NCI-H128 (cell line): ENCODE data around the gene ZYG11B.
"Not testable (repeated sequence)": the region's sequence is repeated elsewhere in the genome, so short reads cannot be mapped to it uniquely, and the experiment has no call there.

Experiments
- DNase-seq: peaks from one replicate; lab custom pipeline; 2025; ENCODE audit not compliant: unreplicated experiment; lab: John Stamatoyannopoulos, UW

ZYG11B gene

GRCh38 chr1:52751589-52752483 lies 25.6 kb downstream of the ZYG11B start:
- DNase-seq, result no peak

DNA sequence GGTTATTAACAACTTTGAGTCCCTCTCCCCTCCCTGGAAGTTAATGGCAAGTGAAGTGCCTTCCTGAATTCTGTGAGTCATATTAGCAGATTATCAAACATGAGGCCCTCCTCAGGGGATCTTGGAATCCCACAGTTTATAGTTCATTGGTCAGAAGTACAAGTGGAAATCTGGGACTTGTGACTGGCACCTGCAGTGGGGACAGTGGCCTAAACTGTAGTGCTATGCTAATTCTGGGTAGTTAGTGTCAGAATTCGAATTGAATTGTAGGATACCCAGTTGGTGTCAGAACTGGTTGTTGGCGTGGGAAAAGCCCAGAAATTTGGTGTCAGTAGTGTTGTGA lies 26.2 kb downstream of the ZYG11B start:
- DNase-seq, result no peak

GRCh38 chr1:52753169-52753568 lies 26.9 kb downstream of the ZYG11B start:
- no peak for DNase-seq

GRCh38 chr1:52756020-52756419 lies 29.8 kb downstream of the ZYG11B start:
- no peak for DNase-seq

- no peak for DNase-seq
Observed at GRCh38 chr1:52759908-52760307, 33.7 kb downstream of the ZYG11B start.

DNA sequence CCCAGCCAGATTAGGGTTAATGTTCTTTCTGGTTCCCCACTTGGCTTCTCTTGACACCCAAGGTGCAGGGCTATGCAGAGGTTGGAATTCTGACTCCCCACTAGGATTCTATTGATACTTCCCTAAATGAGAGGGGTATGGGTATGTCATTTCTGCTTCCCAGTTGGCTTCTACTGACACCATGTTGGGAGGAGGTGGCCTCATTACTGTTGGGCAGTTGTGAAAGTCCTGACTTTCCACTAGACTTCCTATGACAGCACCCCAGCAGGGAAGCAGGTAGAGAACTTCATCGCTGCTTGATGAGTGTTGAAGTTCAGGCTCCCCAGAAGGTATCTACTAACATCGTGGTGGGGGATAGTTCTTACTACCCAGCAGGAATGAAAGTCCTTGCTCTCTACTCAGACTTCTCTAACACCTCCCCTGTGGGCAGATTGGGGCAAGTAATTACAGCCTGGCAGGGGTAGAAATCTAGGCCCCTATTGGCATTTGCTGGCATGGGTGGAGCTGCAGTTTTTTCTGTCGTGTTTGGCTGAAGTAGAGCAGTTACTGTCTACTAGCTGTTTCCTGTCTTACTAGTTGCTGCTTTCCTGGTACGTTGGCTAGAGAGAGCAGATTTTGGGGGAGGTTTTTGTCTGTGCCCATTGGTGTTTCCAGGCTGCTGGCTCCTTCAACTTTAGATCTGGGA lies 41.5 kb downstream of the ZYG11B start:
- no peak for DNase-seq

DNA sequence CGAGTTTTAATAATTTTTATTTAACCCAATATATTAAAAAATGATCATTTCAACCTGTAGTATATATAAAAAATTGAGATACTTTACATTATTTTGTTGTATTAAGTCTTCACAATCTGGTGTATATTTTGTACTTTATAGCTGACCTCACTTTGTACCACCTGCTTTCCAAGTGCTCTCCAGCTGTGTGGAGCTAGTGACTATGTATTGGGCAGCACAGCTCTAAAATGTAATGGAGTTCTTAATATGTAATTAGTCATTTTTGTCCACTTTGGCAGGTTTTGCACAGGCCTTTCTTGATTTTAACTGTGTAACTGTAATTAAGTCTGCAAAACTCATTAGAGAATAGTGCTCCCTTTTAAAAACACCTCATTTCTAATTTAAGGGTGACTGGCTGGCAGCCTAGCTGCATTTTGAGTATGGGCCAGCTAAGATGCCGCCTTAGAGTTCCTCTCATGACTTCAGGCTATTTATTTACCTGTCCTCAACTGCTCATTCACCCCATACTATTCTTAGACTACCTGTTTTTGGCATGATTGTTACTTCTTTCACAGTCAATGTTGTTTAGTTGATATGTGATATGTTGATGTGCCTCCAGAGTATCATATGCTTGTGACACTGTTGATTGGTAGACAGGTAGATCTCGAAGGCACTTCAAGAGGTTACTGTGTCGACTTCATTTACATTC lies 43.2 kb downstream of the ZYG11B start:
- no peak for DNase-seq

- DNase-seq, result no peak
Observed at GRCh38 chr1:52771384-52771783, 45.1 kb downstream of the ZYG11B start.

GRCh38 chr1:52786148-52786547 lies 59.9 kb downstream of the ZYG11B start:
- DNase-seq, result no peak

DNA sequence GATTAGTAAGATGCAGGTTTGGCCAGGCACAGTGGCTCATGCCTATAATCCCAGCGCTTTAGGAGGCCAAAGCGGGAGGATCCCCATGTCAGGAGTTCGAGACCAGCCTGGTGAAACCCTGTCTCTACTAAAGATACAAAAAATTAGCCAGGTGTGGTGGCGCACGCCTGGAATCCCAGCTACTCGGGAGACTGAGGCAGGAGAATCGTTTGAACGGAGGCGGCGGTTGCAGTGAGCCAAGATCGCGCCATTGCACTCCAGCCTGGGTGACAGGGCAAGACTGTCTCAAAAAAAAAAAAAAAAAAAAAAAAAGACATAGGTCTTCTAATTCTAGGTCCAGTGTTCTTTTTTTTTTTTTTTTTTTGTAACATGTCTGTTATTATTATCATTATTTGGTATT lies 64.2 kb downstream of the ZYG11B start:
- DNase-seq, result not testable (repeated sequence)

DNA sequence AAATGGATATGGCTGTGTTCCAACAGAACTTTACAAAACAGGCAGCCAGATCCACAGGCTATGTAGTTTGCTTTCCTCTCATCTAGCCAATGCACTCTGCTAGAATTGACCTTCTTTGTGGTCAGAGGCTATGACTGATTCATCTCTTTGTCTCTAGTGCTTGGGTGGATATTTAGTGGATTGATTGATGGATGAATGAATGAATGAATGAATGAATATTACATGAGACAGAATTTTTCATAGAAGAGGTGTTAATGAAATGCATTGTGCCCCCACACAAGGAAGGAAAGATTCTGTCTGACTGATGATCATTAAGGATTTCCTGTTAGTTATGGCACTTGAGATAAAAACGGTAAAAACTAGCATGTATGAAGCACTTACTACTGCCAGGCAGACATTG lies 65.8 kb downstream of the ZYG11B start:
- no peak for DNase-seq

DNA sequence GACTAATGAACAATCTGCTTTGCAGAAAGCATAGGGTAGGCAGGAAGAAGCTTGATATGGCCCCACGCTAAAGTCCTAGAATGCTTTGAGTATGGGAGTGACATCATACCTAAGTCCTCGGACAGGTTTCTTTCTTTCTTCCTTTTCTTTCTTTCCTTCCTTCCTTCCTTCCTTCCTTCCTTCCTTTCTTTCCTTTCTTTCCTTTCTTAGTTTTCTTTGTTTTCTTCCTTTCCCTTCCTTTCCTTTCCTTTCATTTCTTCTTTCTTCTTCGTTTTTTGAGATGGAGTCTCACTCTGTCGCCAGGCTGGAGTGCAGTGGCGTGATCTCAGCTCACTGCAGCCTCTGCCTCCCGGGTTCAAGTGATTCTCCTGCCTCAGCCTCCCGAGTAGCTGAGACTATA lies 67.5 kb downstream of the ZYG11B start:
- DNase-seq, result not testable (repeated sequence)

GRCh38 chr1:52795464-52795863 lies 69.2 kb downstream of the ZYG11B start:
- DNase-seq, result no peak

- no peak for DNase-seq
Observed at GRCh38 chr1:52798331-52798730, 72.1 kb downstream of the ZYG11B start.

DNA sequence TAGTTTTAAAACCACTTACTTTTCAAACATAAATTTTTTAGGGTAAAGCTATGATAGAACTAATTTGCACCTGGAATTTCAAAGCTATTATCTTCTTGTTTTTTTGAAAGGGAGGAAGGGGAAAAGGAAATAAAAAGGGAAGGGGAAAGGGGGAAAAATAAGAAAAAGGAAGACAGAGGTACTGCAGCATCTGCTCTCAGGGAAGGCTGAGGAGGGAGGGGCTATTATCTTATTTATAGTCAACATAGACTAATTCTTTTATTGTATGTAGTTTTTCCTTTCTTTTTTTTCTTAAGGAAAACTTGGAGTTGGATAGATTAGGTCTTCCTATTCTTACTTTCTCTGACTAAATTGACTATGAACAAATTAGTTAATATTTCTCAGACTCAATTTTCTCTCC lies 74.8 kb downstream of the ZYG11B start:
- DNase-seq, result no peak

DNA sequence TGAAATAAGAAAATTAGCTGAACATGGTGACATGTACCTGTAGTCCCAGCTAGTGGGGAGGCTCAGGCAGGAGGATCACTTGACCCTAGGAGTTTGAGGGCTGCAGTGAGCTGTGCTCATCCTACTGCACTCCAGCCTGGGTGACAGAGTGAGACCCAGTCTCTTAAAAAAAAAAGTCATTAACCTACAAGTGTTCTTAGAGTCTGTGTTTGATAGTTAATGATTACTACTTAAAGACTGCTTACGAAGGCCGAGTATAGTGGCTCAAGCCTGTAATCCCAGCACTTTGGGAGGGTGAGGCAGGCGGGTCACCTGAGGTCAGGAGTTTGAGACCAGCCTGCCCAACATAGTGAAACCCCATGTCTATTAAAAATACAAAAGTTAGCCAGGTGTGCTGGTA lies 77.8 kb downstream of the ZYG11B start:
- DNase-seq, result not testable (repeated sequence)

DNA sequence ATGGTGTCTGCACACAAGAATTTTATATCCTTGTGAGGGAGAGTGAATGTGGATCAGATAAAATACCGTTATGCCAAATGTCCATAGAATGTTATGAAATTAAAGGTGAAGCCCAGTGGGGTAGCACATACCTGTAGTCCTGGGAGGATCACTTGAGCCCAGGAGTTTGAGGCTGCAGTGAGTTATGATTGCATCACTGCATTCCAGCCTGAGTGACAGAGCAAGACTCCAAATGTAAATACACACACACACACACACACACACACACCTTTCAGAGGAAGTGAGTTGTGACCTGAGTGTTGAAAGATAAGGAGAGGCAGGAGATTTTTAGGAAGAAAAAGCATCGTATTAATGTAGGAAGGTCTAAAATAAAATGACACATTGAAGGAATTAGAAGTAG lies 88.2 kb downstream of the ZYG11B start:
- DNase-seq, result no peak

DNA sequence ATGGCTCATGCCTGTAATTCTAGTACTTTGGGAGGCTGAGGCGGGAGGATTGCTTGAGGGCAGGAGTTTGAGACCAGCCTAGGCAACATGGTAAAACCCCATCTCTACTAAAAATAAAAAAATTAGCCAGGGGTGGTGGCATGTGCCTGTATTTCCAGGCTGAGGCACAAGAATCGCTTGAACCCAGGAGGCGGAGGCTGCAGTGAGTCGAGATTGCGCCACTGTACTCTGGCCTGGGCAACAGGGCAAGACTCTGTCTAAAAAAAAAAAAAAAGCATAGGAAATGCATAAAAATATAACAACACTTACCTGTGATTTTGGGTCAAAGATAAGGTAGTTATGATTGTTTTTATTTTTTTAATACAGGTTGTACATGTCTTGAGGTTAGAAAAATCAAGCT lies 94.6 kb downstream of the ZYG11B start:
- DNase-seq, result not testable (repeated sequence)

- no peak for DNase-seq
Observed at GRCh38 chr1:52825868-52826267, 99.6 kb downstream of the ZYG11B start.

DNA sequence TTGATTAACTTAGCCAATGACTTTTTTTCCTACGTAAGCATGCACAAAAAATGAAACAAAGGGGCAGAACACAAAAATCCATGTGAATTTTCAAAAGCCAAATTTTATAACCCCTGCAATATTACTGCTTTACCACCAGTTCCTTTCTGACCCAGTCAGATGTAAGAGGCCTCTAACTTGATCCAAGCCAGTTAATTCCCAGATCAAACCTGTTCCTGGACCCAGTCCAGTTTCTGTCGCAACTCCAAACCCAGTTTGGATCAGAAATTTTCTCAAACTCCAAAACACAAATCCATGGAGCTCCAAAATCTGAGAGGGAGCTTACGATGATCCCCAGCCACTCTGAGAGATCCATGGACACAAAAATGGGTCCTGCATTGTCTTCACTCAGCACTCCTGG lies 108.5 kb downstream of the ZYG11B start:
- no peak for DNase-seq

- no peak for DNase-seq
Observed at GRCh38 chr1:52836035-52836434, 109.8 kb downstream of the ZYG11B start.

DNA sequence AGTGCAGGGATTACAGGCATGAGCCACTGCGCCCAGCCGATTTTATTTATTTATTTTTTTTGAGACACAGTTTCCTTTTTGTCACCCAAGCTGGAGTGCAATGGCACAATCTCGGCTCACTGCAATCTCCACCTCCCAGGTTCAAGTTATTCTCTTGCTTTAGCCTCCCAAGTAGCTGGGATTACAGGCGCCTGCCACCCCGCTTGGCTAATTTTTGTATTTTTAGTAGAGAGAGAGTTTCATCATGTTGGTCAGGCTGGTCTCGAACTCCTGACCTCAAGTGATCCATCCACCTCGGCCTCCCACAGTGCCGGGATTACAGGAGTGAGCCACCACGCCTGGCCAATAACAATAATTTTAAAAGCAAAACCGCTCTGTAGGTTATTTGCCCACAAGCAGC lies 112.9 kb downstream of the ZYG11B start:
- DNase-seq, result not testable (repeated sequence)
